ENCODE results near the gene RBM22.
A peak's percentile ranks its signal among the peaks of the same experiment; 100 is the strongest.
"Not testable (repeated sequence)": the region's sequence is repeated elsewhere in the genome, so short reads cannot be mapped to it uniquely, and the experiment has no call there.

The RBM22 gene

DNA sequence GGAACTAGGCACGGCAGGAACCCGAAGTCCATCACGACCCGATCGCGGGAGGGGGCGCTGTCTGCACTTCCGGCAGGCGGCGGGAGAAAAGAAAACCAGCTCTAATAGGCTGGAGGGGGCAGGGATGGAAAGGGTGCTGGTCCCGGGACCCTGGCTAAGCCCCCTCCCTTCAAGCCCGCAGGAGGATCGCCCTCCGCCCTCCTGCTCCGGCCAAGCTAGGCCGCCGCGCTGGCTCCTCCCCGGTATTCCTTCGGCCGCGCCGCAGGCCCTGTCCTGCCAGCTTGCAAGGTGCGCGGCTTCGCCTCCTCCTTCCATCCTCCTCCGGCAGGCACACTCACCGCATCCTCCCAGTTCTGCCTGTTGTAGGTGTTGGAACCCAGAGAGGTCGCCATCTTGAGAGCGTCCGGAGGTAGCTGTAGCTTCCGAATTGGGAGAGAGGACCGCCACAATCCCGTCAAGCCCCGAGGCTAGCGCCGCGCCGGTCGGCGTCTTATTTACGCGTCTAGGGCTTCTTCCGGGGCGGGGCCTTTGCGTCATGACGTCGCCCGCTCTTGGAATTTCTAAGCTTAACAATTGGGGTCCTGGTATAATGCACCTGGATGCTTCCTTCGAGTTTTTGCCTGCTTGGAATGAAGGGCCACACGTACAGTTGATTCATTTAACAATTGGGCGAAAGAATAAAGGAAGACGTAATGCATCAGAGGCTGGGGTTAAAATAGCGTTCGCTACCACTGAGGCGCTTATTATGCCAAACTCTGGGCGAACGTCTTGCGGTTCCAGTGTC is at the start of gene RBM22:
RBM22 (minus strand) TSS at position 469 of the 784 bp plus-strand sequence; CDS start at position 392, 77 bp downstream.
- peak; percentile 95 for DNase-seq (ENCODE audit: low spot score)

DNA sequence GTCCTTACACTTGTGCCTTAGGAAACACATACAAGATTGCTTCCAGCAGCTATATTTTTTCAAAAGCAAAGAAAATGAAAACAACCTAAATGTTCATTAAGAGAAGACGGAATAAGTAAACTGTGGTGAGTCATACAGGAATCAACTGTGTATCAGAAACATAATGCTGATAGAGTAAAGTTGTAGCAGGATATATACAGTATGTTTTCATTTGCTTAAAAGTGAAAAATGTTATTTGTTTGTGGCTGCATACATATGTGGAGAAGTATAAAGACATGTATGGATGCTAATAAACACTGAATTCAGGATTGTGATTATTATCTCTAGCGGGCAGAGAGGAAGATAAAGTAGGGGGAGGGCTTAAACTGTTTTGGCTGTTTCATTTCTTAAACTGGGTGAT is 49.6 kb upstream of the RBM22 start:
- DNase-seq (ENCODE audit: low spot score) = no peak

DNA sequence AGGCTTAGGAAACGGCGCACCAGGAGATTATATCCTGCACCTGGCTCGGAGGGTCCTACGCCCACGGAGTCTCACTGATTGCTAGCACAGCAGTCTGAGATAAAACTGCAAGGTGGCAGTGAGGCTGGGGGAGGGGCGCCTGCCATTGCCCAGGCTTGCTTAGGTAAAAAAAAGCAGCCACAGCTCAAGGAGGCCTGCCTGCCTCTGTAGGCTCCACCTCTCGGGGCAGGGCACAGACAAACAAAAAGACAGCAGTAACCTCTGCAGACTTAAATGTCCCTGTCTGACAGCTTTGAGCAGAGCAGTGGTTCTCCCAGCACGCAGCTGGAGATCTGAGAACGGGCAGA is 42.3 kb upstream of the RBM22 start:
- DNase-seq (ENCODE audit: low spot score) = not testable (repeated sequence)

DNA sequence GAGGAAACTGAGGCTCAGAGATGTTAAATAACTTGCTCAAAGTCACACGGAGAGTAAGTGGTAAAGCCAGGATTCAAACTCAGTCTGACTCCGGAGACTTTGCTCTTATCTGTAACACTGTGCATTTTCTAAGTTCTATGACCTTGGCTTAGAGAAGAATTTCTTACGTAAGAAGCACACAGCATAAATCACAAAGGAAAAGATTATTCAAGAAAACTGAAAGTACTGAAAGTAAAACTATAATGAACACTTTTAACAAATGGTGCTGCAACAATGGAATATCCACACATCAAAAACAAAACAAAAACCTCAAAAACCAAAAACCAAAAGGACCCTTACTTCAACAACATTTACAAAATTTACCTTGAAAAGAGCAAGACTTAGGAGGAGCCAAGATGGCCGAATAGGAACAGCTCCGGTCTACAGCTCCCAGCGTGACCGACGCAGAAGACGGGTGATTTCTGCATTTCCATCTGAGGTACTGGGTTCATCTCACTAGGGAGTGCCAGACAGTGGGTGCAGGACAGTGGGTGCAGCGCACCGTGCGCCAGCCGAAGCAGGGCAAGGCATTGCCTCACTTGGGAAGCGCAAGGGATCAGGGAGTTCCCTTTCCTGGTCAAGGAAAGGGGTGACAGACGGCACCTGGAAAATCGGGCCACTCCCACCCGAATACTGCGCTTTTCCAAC is 41.7 kb upstream of the RBM22 start:
- not testable (repeated sequence) for DNase-seq (ENCODE audit: low spot score)

GRCh38 chr5:150740992-150741391 is 40.1 kb upstream of the RBM22 start:
- no peak for DNase-seq (ENCODE audit: low spot score)

DNA sequence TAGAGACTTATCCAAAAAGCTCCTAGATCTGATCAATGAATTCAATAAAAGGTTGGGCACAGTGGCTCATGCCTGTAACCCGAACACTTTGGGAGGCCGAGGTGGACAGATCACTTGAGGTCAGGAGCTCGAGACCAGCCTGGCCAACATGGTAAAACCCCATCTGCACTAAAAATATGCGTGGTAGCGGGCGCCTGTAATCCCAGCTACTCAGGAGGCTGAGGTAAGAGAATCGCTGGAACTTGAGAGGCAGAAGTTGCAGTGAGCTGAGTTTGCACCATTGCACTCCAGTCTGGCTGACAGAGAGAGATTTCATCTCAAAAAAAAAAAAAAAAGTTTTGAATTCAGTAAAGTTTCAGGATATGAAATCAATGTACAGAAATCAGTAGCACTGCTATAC is 38.0 kb upstream of the RBM22 start:
- no peak for DNase-seq (ENCODE audit: low spot score)

- peak; percentile 60 for DNase-seq (ENCODE audit: low spot score)
These were observed 33.9 kb upstream of the RBM22 start for GRCh38 chr5:150734579-150735384.

- peak; percentile 62 for DNase-seq (ENCODE audit: low spot score)
These were observed 30.9 kb upstream of the RBM22 start for GRCh38 chr5:150731669-150732242.

DNA sequence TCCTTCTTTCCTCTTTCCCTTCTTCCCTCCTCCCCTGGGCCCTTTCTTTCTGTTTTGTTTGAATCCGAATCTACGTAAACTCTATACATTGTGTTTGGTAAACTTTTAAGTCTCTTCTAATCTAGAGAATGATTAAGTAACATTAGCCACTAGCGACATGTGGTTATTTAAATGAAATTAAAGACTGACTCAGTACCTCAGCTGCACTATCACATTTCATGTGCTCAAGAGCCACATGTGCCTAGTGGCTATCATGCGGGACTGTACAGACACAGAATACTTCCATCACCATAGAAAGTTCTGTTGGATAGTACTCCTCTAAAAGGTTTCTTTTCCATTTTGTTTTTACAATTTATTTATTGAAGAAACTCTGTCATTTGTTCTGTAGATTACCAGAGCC is 29.0 kb upstream of the RBM22 start:
- DNase-seq (ENCODE audit: low spot score) = no peak

- DNase-seq (ENCODE audit: low spot score) = no peak
These were observed 23.0 kb upstream of the RBM22 start for GRCh38 chr5:150723845-150724244.

DNA sequence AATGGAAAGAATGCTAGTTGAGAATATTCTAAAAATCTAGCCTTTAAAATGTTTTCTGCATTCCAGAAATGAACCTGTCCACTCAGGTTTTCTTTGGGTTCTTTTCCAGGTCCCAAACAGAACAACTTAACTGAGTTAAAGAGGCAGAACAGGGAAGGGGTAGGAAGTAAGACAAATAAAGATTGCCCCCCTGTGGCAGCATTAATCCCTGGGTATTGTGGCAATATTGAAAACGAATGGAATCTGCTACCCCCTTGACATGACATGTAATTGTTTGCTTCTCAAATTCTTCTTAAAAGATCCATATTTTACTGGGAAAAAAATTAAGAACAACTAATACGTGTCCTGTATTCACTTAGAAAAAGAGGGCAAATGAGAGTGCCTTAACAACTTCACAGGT is 9.3 kb upstream of the RBM22 start:
- no peak for DNase-seq (ENCODE audit: low spot score)

DNA sequence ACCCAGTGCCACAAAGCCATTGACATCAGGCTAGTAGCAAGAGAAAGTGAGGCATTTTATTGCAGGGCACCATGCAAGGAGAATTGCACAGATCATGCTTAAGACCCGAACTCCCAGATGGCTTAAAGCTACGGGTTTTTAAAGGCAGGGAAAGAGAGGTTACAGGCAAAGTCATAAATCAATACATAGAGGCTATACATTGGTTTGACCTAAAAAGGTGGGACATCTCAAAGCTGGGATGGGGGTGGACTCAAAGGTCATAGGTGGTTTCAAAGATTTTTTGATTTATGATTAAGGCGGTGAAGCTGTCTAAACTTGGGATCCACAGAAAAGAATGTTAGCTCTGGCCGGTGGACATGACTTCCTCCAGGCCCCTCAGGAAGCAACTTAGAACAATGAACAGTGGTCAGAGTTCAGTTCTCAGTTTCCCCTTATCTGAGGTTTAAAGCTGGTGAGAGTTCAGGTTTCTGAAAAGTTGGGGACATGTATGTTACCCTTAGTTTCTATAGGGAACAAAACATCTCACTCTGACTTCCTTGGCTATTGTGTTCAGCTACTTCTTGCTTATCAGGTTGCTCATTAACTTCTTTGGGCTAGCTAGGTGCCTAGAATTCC is 6.0 kb upstream of the RBM22 start:
- DNase-seq (ENCODE audit: low spot score) = no peak

GRCh38 chr5:150703762-150704161 is 2.9 kb upstream of the RBM22 start:
- DNase-seq (ENCODE audit: low spot score) = no peak

DNA sequence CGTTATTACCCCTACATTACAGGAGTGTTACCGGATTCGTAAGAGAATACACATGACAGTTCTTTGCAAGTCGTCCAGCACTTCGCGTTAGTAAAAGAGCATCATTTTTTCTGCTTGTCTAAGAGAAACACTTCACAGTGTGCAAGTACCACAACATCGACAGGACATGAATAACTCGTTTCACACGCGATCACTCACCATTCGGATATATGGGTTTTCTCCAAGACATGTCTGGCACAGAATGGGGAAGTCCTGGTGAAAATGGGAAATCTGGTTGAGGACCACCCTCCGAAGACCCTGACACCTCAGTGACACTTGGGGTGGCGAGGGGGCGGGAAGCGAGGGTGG is 642 bp downstream of the RBM22 start:
- DNase-seq (ENCODE audit: low spot score) = no peak

DNA sequence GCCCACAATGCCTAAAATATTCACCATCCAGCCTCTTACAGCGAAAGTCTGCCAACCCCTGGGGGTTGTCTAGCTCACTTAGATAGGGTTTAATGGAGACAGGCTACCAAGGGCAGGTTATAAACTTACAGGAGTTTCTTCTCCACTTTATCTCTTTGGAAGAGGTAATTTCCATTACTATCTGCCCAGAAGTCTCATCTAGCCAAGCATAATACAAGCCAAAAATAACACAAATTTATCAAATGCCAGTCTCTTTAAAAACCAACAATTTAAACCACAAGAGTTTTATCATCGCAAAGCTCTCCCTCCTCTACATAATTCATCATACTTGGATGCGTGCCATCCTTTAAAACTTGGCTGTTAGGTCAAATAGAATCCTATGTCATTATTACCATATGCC is 6.2 kb downstream of the RBM22 start:
- no peak for DNase-seq (ENCODE audit: low spot score)

- no peak for DNase-seq (ENCODE audit: low spot score)
These were observed 8.6 kb downstream of the RBM22 start for GRCh38 chr5:150692276-150692675.

DNA sequence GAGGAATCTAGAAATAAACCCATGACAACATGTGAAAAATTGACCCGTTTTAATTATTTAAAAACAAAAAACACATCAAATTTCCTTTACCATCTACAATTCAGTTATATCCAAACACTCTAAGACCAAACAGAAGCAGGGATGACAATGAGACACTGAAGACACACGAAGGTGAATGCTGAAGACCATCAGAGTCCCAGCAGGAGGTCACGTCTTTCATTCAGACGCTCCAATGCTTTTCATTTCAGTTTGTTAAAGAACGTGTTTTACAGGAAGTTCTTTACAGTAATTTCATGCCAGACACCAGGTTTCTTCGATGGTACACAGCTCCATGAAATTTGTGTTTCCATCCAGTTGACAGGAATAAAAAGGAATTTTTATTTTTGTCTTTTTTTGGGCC is 10.1 kb downstream of the RBM22 start:
- no peak for DNase-seq (ENCODE audit: low spot score)

- no peak for DNase-seq (ENCODE audit: low spot score)
These were observed 11.7 kb downstream of the RBM22 start for GRCh38 chr5:150689120-150689519.

DNA sequence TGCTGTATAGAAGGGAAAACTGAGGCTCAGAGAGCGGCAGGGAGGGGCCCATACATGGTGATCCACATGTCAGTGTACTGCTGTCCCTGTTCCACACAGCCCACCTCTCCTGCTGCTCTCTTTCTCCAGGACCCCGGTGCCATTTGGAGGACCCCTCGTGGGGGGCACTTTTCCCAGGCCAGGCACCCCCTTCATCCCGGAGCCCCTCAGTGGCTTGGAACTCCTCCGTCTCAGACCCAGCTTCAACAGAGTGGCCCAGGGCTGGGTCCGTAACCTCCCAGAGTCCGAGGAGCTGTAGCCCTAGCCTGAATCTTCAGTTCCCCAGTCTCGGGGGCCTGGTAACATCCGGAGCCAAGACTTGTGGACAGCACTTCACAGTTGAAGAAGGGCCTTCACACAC is 24.3 kb downstream of the RBM22 start:
- no peak for DNase-seq (ENCODE audit: low spot score)

- no peak for DNase-seq (ENCODE audit: low spot score)
These were observed 25.8 kb downstream of the RBM22 start for GRCh38 chr5:150675069-150675468.

DNA sequence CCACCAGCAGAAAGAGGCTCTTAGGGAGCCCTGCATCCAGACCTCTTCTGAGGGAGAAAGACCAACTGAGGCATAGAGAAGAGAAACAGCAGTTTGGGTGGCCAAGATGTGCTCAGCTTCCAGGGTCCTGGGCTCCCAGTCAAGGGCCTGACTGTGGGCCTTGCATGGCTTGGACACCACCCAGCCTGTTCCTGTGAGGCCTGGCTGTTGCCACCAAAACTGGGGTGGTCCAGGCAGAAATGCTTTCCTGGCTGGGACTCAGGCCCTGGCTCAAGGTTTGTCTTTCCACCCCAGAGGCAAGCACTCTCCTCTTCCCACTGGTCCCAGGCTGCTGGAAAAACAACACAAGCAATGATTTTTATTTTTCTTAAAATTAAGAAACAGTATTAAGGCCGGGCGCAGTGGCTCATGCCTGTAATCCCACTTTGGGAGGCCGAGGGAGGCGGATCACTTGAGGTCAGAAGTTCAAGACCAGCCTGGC is 26.5 kb downstream of the RBM22 start:
- no peak for DNase-seq (ENCODE audit: low spot score)

- no peak for DNase-seq (ENCODE audit: low spot score)
These were observed 28.0 kb downstream of the RBM22 start for GRCh38 chr5:150672884-150673275.

Measured in Ammon's horn (tissue), 1 donor.